ENCODE data around the gene WDR70. TPM values are rescaled to one million over a fixed set of nuclear protein-coding genes. Genes with fewer than 3 reads are reported as not detected.

WDR70 gene
- total and polyA plus RNA-seq, 2 of the 8 experiments (the other 6 are each of a cell fraction or from before 2014, with no cell fraction given) = 10.6 to 37.4 TPM

GRCh38 chr5:37520811-37521210 is 141.7 kb downstream of the WDR70 start:
- no peak overlapping the region for H3K9ac ChIP-seq (replicated peaks in 1 of 4; ENCODE audit: extremely low read depth in 1 of 4, low read depth in 3 of 4, low read length in 3 of 4)
- POLR2A ChIA-PET (ENCODE audit: partially characterized antibody) = no interaction called here
- no peak overlapping the region for H4K5ac ChIP-seq (ENCODE audit: insufficient read length, low read depth, low read length)
- no peaks in the 10 kb centered on the region for H4K20me1 ChIP-seq (replicated peaks in 1 of 2; ENCODE audit: control insufficient read depth in 1 of 2, insufficient read depth in 2 of 2, low read length in 2 of 2)
- FAIRE-seq (no peak), DNase-seq (ENCODE audit: low read depth in 1 of 2, low spot score in 2 of 2) (no peak)
- H3K79me1 ChIP-seq (ENCODE audit: low read depth, low read length) = no peaks in the 10 kb centered on the region
- no peak overlapping the region for H2BK15ac ChIP-seq (ENCODE audit: low read length)
- no peaks in the 10 kb centered on the region for H3K27me3 ChIP-seq (replicated peaks in 1 of 4; ENCODE audit: control insufficient read depth in 3 of 4, extremely low read depth in 1 of 4, insufficient read depth in 3 of 4, low read length in 3 of 4)
- H4K8ac ChIP-seq (ENCODE audit: extremely low read depth, insufficient read depth, low read length) = no peak overlapping the region
- no peak for TF ChIP-seq TCF12 (IDR thresholded peaks at IDR 0.05; ENCODE audit: low read depth, low read length)
- no peak for TF ChIP-seq RBBP5 (IDR thresholded peaks at IDR 0.05; ENCODE audit: borderline replicate concordance, low read depth, low read length)
- no peak for TF ChIP-seq SIN3A (conservative IDR thresholded peaks at IDR 0.05 in 1 of 2, IDR thresholded peaks at IDR 0.05 in 1 of 2; ENCODE audit: low read depth in 1 of 2, low read length in 2 of 2)
- H3K23ac ChIP-seq (ENCODE audit: insufficient read length) = no peak overlapping the region
- H2BK20ac ChIP-seq (ENCODE audit: low read length) = no peak overlapping the region
- H3K18ac ChIP-seq (ENCODE audit: extremely low read depth, low read length) = no peak overlapping the region
- H3K9me3 ChIP-seq (ENCODE audit: insufficient read depth in 2 of 2, low read depth in 1 of 2, low read length in 1 of 2) = peaks cover 14 to 18% of the 10 kb centered on the region in 2 experiments
- no peak overlapping the region for H2BK120ac ChIP-seq (replicated peaks; ENCODE audit: low read depth, low read length)
- no peak overlapping the region for H4K91ac ChIP-seq (replicated peaks; ENCODE audit: insufficient read length, low read length)
- no peaks in the 10 kb centered on the region for H3K4me1 ChIP-seq (replicated peaks in 1 of 4; ENCODE audit: control insufficient read depth in 3 of 4, insufficient read depth in 4 of 4, low read length in 3 of 4)
- H3K79me2 ChIP-seq (ENCODE audit: control insufficient read depth in 1 of 2, insufficient read depth in 2 of 2, low read length in 2 of 2) = no peaks in the 10 kb centered on the region
- no peak overlapping the region for H3K14ac ChIP-seq (ENCODE audit: insufficient read length)
- H3K23me2 ChIP-seq (ENCODE audit: low read depth, low read length) = no peaks in the 10 kb centered on the region
- no peak overlapping the region for H2BK12ac ChIP-seq (ENCODE audit: low read depth, low read length)
- H2AFZ ChIP-seq (ENCODE audit: low read length) = no peak overlapping the region
- WGBS, 2 experiments (ENCODE audit: extremely low coverage in 1 of 2, insufficient coverage in 1 of 2, insufficient read length in 1 of 2, insufficient replicate concordance in 2 of 2, low coverage in 1 of 2, low lambda C conversion rate in 2 of 2, missing lambda C conversion rate in 1 of 2) = 92% methylated on average over 1 of the region's 1 CpG; no CpG with 5 or more reads in 1 of the 2 experiments
- H3K27ac ChIP-seq (ENCODE audit: low read depth, low read length) = no peak overlapping the region
- H3K4ac ChIP-seq (replicated peaks; ENCODE audit: insufficient read length, low read depth, low read length) = no peak overlapping the region
- H3K4me3 ChIP-seq (ENCODE audit: extremely low read depth in 1 of 4, insufficient read depth in 2 of 4, low read depth in 3 of 4, low read length in 4 of 4) = no peak overlapping the region
- no peak overlapping the region for H3K56ac ChIP-seq (replicated peaks; ENCODE audit: insufficient read length, low read depth, low read length)
- H2BK5ac ChIP-seq (ENCODE audit: low read depth, low read length) = no peak overlapping the region
- H3K36me3 ChIP-seq (ENCODE audit: control insufficient read depth in 2 of 4, insufficient read depth in 4 of 4, low read length in 3 of 4) = peaks cover 0 to 9% (median 0%) of the 10 kb centered on the region in 4 experiments; a peak in 2 of 8 replicates
- H2AK5ac ChIP-seq (ENCODE audit: low read depth, low read length) = no peak overlapping the region
- CTCF ChIA-PET (ENCODE audit: partially characterized antibody) = interaction anchor here (0.6 kb wide), 1 partner anchor 670 kb away, joined by 4 read pairs; no protein-coding TSS in a partner anchor
- no peak overlapping the region for H3K4me2 ChIP-seq (ENCODE audit: insufficient read depth in 1 of 2, low read depth in 2 of 2, low read length in 2 of 2)
